Mammary epithelial cell (primary cell): ENCODE results near the gene SORCS2.

ENCODE experiments used
- CTCF ChIP-seq, 2 donors: IDR thresholded peaks in 1 of 2; conservative IDR thresholded peaks in 1 of 2; 2 replicates each; pipeline ENCODE4 v1.5.1; 2011 to 2012; ENCODE audit warnings: inconsistent platforms in 2 of 2, low read length in 2 of 2, mild to moderate bottlenecking in 2 of 2, control low read depth in 1 of 2, low read depth in 1 of 2; ENCODE audit not compliant: insufficient read depth in 1 of 2; ENCODE audit errors: extremely low read depth in 1 of 2
- EZH2 ChIP-seq: IDR thresholded peaks from 2 replicates; pipeline ENCODE4 v1.6.1; 2012; ENCODE audit warnings: low read length, inconsistent platforms, borderline replicate concordance

GRCh38 chr4:7649411-7649740 lies 457.0 kb downstream of the SORCS2 start:
- no peak for TF ChIP-seq EZH2
- TF ChIP-seq CTCF (conservative IDR thresholded peaks at IDR 0.05 in 1 of 2, IDR thresholded peaks at IDR 0.05 in 1 of 2; ENCODE audit: extremely low read depth in 1 of 2, insufficient read depth in 1 of 2, low read depth in 1 of 2, low read length in 2 of 2) = no peak
